HEK293 (cell line): ENCODE measurements around the gene MSH4.
A peak's percentile ranks its signal among the peaks of the same experiment; 100 is the strongest.

Experiments used
- CTCF ChIA-PET: fragments of 350-600 bp; formaldehyde crosslinking; extraction: SDS; loops from one replicate; lab custom pipeline; 2021; ENCODE audit warnings: antibody characterized with exemption; lab: Yijun Ruan, JAX
- POLR2A ChIA-PET: fragments of 300-600 bp; formaldehyde crosslinking; extraction: SDS; loops from one replicate; lab custom pipeline; 2020; ENCODE audit warnings: antibody characterized with exemption, inconsistent platforms; lab: Yijun Ruan, JAX
- H3K27ac ChIP-seq: fragments of 200-500 bp; sonication (Bioruptor generic); 2 replicates; pipeline ENCODE4 v1.5.1; 2014; ENCODE audit warnings: low read depth, low read length, control low read depth, inconsistent platforms; ENCODE audit errors: extremely low read depth
- H3K36me3 ChIP-seq, 2 experiments: fragments of 200-500 bp in 1 of 2; sonication (Bioruptor generic) in 1 of 2; 1 replicate in 1 of 2; 2 replicates in 1 of 2; pipeline ENCODE4 v1.5.1; 2014 to 2017; ENCODE audit warnings: inconsistent platforms in 2 of 2, low read length in 2 of 2; ENCODE audit not compliant: control insufficient read depth in 2 of 2, insufficient read depth in 1 of 2
- H3K4me1 ChIP-seq: fragments of 200-500 bp; sonication (Bioruptor generic); 2 replicates; pipeline ENCODE4 v1.5.1; 2014; ENCODE audit warnings: mild to moderate bottlenecking, low read length, inconsistent platforms; ENCODE audit not compliant: control insufficient read depth, insufficient read depth
- H3K4me3 ChIP-seq: 2 replicates; pipeline ENCODE4 v1.5.1; 2011; ENCODE audit warnings: low read depth, mild to moderate bottlenecking, control low read depth, low read length, moderate library complexity
- H3K9me3 ChIP-seq: fragments of 200-500 bp; sonication (Bioruptor generic); 2 replicates; pipeline ENCODE4 v1.5.1; 2014; ENCODE audit warnings: low read depth, low read length, inconsistent platforms; ENCODE audit not compliant: control insufficient read depth, insufficient read depth
- KLF9 ChIP-seq: fragments of 450-650 bp; formaldehyde crosslinking; IDR thresholded peaks from 2 replicates; pipeline ENCODE4 v1.5.1; 2016; ENCODE audit warnings: missing biosample characterization, missing genetic modification characterization, low read depth
- PRDM1 ChIP-seq: fragments of 450-650 bp; formaldehyde crosslinking; IDR thresholded peaks from 2 replicates; pipeline ENCODE4; 2016; ENCODE audit warnings: missing biosample characterization, missing genetic modification characterization
- ZBTB1 ChIP-seq: fragments of 450-650 bp; formaldehyde crosslinking; IDR thresholded peaks from 2 replicates; pipeline ENCODE4 v1.5.1; 2016; ENCODE audit warnings: missing biosample characterization, missing genetic modification characterization
- ZBTB17 ChIP-seq: fragments of 450-650 bp; formaldehyde crosslinking; IDR thresholded peaks from 2 replicates; pipeline ENCODE4 v1.5.1; 2016; ENCODE audit warnings: missing biosample characterization, missing genetic modification characterization
- ZNF138 ChIP-seq: fragments of 450-650 bp; formaldehyde crosslinking; IDR thresholded peaks from 2 replicates; pipeline ENCODE4 v1.5.1; 2016; ENCODE audit warnings: missing biosample characterization, missing genetic modification characterization, borderline replicate concordance
- ZNF248 ChIP-seq: fragments of 450-650 bp; formaldehyde crosslinking; IDR thresholded peaks from 2 replicates; pipeline ENCODE4 v1.5.1; 2017; ENCODE audit warnings: missing biosample characterization, missing genetic modification characterization
- ZNF518A ChIP-seq: fragments of 450-650 bp; formaldehyde crosslinking; conservative IDR thresholded peaks from 2 replicates; pipeline ENCODE4 v1.5.1; 2016; ENCODE audit warnings: low read depth, missing biosample characterization, missing genetic modification characterization
- ZNF585B ChIP-seq: fragments of 450-650 bp; formaldehyde crosslinking; IDR thresholded peaks from 2 replicates; pipeline ENCODE4 v1.5.1; 2016; ENCODE audit warnings: missing biosample characterization, missing genetic modification characterization
- ZNF623 ChIP-seq: fragments of 450-650 bp; formaldehyde crosslinking; IDR thresholded peaks from 2 replicates; pipeline ENCODE4 v1.5.1; 2016; ENCODE audit warnings: missing biosample characterization, missing genetic modification characterization
- ZNF768 ChIP-seq: fragments of 450-650 bp; formaldehyde crosslinking; IDR thresholded peaks from 2 replicates; pipeline ENCODE4 v1.5.1; 2018; ENCODE audit warnings: missing biosample characterization, mild to moderate bottlenecking, missing genetic modification characterization
- ZNF791 ChIP-seq: fragments of 450-650 bp; formaldehyde crosslinking; IDR thresholded peaks from 2 replicates; pipeline ENCODE4 v1.5.1; 2016; ENCODE audit warnings: missing biosample characterization, missing genetic modification characterization
- ZSCAN4 ChIP-seq: fragments of 450-650 bp; formaldehyde crosslinking; IDR thresholded peaks from 2 replicates; pipeline ENCODE4 v1.5.1; 2017; ENCODE audit warnings: missing biosample characterization, missing genetic modification characterization
- TF ChIP-seq, protein P1 (sequence below): fragments of 450-650 bp; formaldehyde crosslinking; IDR thresholded peaks from 2 replicates; pipeline ENCODE4 v1.5.1; 2016; ENCODE audit warnings: missing biosample characterization, missing genetic modification characterization, low read depth
- TF ChIP-seq, protein P2 (sequence below): fragments of 450-650 bp; formaldehyde crosslinking; IDR thresholded peaks from 2 replicates; pipeline ENCODE4 v1.5.1; 2016; ENCODE audit warnings: missing biosample characterization, missing genetic modification characterization

MSH4 gene

GRCh38 chr1:75789988-75790387, 6.7 kb upstream of the MSH4 start (continued):
- no peak for TF ChIP-seq ZNF518A (tag by site-specific recombination)
- TF ChIP-seq ZNF623 (tag by site-specific recombination), result no peak
- no peak for TF ChIP-seq ZNF768 (tag by site-specific recombination)
- TF ChIP-seq, protein P1, sequence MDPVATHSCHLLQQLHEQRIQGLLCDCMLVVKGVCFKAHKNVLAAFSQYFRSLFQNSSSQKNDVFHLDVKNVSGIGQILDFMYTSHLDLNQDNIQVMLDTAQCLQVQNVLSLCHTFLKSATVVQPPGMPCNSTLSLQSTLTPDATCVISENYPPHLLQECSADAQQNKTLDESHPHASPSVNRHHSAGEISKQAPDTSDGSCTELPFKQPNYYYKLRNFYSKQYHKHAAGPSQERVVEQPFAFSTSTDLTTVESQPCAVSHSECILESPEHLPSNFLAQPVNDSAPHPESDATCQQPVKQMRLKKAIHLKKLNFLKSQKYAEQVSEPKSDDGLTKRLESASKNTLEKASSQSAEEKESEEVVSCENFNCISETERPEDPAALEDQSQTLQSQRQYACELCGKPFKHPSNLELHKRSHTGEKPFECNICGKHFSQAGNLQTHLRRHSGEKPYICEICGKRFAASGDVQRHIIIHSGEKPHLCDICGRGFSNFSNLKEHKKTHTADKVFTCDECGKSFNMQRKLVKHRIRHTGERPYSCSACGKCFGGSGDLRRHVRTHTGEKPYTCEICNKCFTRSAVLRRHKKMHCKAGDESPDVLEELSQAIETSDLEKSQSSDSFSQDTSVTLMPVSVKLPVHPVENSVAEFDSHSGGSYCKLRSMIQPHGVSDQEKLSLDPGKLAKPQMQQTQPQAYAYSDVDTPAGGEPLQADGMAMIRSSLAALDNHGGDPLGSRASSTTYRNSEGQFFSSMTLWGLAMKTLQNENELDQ (tag by site-specific recombination), result no peak
- no peak for TF ChIP-seq ZNF248 (tag by site-specific recombination)
- TF ChIP-seq ZSCAN4 (tag by site-specific recombination), result no peak
- no peak for TF ChIP-seq ZNF791 (tag by site-specific recombination)
- no peak for TF ChIP-seq ZNF585B (tag by site-specific recombination)
- TF ChIP-seq, protein P2, sequence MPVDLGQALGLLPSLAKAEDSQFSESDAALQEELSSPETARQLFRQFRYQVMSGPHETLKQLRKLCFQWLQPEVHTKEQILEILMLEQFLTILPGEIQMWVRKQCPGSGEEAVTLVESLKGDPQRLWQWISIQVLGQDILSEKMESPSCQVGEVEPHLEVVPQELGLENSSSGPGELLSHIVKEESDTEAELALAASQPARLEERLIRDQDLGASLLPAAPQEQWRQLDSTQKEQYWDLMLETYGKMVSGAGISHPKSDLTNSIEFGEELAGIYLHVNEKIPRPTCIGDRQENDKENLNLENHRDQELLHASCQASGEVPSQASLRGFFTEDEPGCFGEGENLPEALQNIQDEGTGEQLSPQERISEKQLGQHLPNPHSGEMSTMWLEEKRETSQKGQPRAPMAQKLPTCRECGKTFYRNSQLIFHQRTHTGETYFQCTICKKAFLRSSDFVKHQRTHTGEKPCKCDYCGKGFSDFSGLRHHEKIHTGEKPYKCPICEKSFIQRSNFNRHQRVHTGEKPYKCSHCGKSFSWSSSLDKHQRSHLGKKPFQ (tag by site-specific recombination), result no peak
- TF ChIP-seq ZBTB1, result no peak
- TF ChIP-seq ZNF138 (tag by site-specific recombination), result no peak

- peak; percentile 83 for TF ChIP-seq PRDM1 (tag by site-specific recombination)
- TF ChIP-seq ZBTB17, result no peak
- TF ChIP-seq KLF9 (tag by site-specific recombination), result no peak
- CTCF ChIA-PET, result interaction anchor here (0.6 to 0.7 kb wide), 3 partner anchors 492 to 1291 kb away, joined by 3 to 8 read pairs (median 3); no protein-coding TSS in a partner anchor
- POLR2A ChIA-PET, result interaction anchor here (0.6 kb wide), 1 partner anchor 1890 kb away, joined by 3 read pairs; no protein-coding TSS in a partner anchor
These were observed 5.7 kb upstream of the MSH4 start for GRCh38 chr1:75791022-75791421.

More at GRCh38 chr1:75791022-75791421, 5.7 kb upstream of the MSH4 start:
- peaks cover 50 to 91% of the 10 kb centered on the region in 2 experiments for H3K36me3 ChIP-seq
- no peaks in the 10 kb centered on the region for H3K9me3 ChIP-seq
- H3K4me1 ChIP-seq, result no peaks in the 10 kb centered on the region
- no peak overlapping the region for H3K4me3 ChIP-seq
- no peak overlapping the region; the same call in 1 of the 2 replicates for H3K27ac ChIP-seq
